SK-N-MC (cell line): ENCODE measurements around the gene SPN.
"Not testable (repeated sequence)": the region's sequence is repeated elsewhere in the genome, so short reads cannot be mapped to it uniquely, and the experiment has no call there.

Source experiments
- DNase-seq: peaks from one replicate; pipeline ENCODE4 v3.0.0-alpha.2; 2011; ENCODE audit warnings: low read depth, low spot score
- H3K27ac ChIP-seq: fragments of 200-600 bp; sonication (generic); 2 replicates; pipeline ENCODE4 v1.5.1; 2016; ENCODE audit warnings: mixed run types
- H3K36me3 ChIP-seq: fragments of 200-600 bp; sonication (generic); 2 replicates; pipeline ENCODE4 v1.6.1; 2017; ENCODE audit warnings: antibody characterized with exemption, low read length, mixed read lengths; ENCODE audit not compliant: insufficient read depth
- H3K4me3 ChIP-seq: fragments of 200-600 bp; sonication (generic); 2 replicates; pipeline ENCODE4 v1.5.1; 2016
- H3K9ac ChIP-seq: fragments of 200-600 bp; sonication (generic); 2 replicates; pipeline ENCODE4 v1.8.0; 2017; ENCODE audit warnings: mixed run types, mixed read lengths; ENCODE audit not compliant: insufficient read length
- H3K9me3 ChIP-seq: fragments of 200-600 bp; sonication (generic); 2 replicates; pipeline ENCODE4 v1.6.1; 2017; ENCODE audit warnings: low read depth, mild to moderate bottlenecking, antibody characterized with exemption, low read length, moderate library complexity, mixed read lengths
- EZH2 ChIP-seq: fragments of 200-600 bp; sonication (generic); IDR thresholded peaks from one replicate; pipeline ENCODE4 v1.6.1; 2017; ENCODE audit warnings: antibody characterized with exemption
- FOXP2 ChIP-seq: optimal IDR thresholded peaks from 2 replicates; pipeline ENCODE3; 2011; ENCODE audit warnings: mild to moderate bottlenecking, moderate library complexity; ENCODE audit not compliant: insufficient read depth; ENCODE audit errors: extremely low read length, control extremely low read depth
- POLR2AphosphoS5 ChIP-seq: IDR thresholded peaks from 2 replicates; pipeline ENCODE4 v1.6.1; 2012; ENCODE audit warnings: mild to moderate bottlenecking, low read depth, low read length, borderline replicate concordance

SPN gene

DNA sequence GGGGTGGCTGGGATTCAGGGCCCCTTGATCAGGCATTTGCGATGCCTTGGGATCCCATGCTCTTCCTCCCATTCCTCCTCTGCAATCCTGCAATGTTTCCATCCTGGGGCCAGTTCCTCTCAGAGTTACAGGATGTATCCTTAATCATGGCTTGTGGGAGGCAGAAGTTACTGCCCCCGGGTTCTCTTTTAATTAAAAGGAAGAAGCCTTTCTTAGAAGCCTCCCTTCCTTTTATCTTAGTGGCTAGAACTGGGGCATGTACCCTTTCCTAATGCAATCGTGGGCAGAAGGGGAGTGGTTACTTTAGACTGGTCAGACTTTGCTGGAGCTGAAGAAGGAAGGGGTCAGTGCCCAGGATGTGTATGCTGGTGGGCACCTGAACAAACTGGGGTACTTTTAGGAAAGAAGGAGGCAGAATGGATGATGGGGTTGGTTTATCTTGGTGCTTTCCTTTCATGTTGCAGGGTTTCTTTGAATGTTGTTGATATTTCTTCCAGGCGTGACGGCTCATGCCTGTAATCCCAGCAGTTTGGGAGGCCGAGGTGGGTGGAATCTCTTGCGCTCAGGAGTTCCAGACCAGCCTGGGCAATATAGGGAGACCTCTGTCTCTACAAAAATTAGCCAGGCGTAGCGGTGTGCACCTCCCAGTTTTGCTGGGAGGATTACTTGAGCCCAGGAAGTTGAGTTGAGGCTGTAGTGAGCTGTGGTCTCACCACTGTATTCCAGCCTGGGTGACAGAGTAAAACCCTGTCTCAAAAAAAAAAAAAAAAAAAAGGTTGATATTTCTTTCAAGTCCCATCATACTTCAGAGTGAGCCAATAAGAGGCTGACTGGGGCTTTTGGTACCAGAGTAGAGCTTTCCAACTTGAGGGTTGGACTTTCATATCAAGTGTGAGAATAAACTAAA is 13.2 kb upstream of the SPN start:
- H3K27ac ChIP-seq = no peak overlapping the region
- no peaks in the 10 kb centered on the region for H3K9me3 ChIP-seq
- H3K9ac ChIP-seq = no peak overlapping the region
- no peaks in the 10 kb centered on the region for H3K36me3 ChIP-seq
- no peak overlapping the region for H3K4me3 ChIP-seq
- TF ChIP-seq FOXP2 (no peak), EZH2 (no peak), POLR2AphosphoS5 (no peak)
- DNase-seq = no peak

DNA sequence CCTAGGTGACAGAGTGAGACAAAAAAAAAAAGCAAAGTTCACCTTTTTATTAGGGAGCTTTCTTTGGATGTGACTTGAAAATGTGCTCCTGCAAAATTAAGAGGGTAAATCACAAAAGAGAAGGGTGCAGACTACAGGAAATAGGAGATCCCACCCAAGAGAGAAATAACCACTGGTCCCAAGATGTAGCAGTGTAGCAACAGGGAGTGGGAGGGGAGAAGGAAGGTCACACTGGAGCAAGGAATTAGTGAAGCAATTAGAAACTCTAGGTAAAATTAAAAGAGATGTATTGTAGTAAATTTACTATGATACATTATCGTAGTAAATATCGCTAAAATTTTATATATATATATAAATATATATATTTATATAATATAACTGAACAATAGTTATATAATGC is 12.3 kb upstream of the SPN start:
- no peaks in the 10 kb centered on the region for H3K36me3 ChIP-seq
- H3K27ac ChIP-seq = no peak overlapping the region
- no peak for DNase-seq
- no peak overlapping the region for H3K9ac ChIP-seq
- no peak for TF ChIP-seq POLR2AphosphoS5
- TF ChIP-seq FOXP2 = no peak
- no peak for TF ChIP-seq EZH2
- H3K4me3 ChIP-seq = no peak overlapping the region
- no peaks in the 10 kb centered on the region for H3K9me3 ChIP-seq

DNA sequence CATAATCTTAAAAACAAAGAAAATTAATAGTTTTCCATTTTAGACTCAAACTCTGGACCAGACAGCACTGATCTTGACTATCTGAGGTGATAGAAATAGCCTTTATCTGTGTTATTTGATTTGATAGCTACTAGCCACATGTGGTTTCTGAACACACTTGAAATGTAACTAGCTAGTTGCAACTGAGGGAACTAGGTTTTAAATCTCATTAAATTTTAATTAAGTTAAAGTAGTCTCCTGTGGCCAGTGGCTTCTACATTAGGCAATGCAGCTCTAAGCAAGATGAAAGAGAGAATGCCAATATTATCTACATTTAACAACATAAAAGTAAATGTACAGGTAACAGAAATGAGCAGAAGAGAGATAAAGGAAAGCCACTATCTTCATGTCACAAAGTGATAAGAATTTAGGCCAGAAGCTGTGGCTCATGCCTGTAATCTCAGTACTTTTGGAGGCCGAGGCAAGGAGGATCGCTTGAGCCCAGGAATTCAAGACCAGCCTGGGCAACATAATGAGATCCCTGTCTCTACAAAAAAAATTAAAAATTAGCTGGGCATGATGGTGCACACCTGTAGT is 11.2 kb upstream of the SPN start:
- Histone ChIP-seq H3K27ac (no peak overlapping the region), H3K9me3 (no peaks in the 10 kb centered on the region), H3K36me3 (no peaks in the 10 kb centered on the region), H3K9ac (no peak overlapping the region), H3K4me3 (no peak overlapping the region)
- DNase-seq = no peak
- TF ChIP-seq FOXP2 (no peak), EZH2 (no peak), POLR2AphosphoS5 (no peak)

DNA sequence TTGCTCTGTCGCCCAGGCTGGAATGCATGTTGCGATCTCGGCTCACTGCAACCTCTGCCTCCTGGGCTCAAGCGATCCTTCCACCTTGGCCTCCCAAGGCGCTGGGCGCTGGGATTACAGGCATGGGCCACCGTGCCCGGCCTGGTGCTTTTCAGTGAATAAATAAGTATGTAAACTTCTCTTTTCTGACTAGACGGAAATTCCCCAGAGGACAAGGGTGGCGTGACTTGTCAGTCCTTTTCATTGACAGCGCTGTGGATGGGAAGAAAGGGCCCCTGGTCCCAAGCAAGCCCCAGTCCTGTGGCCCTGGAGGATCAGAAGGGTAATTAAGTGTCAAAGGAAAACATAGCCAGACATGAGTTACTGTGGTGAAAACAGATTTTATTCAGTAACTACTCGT is 9.6 kb upstream of the SPN start:
- H3K4me3 ChIP-seq = no peak overlapping the region
- no peak overlapping the region for H3K9ac ChIP-seq
- H3K27ac ChIP-seq = no peak overlapping the region
- TF ChIP-seq FOXP2 (no peak), POLR2AphosphoS5 (no peak), EZH2 (no peak)
- H3K36me3 ChIP-seq = no peaks in the 10 kb centered on the region
- no peaks in the 10 kb centered on the region for H3K9me3 ChIP-seq
- no peak for DNase-seq

DNA sequence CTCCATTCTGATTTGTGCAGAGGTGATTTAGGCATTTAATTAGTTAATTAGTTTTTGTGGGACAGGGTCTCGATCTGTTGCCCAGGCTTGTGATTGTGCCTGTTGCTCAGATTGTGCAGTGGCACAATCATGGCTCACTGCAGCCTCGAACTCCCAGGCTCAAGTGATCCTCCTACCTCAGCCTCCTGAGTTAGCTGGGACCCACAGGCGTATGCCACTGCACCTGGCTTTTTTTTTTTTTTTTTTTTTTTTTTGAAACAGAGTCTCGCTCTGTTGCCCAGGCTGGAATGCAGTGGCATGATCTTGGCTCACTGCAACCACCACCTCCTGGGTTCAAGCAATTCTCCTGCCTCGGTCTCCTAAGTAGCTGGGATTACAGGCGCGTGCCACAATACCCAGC is 9.2 kb upstream of the SPN start:
- not testable (repeated sequence) for H3K9ac ChIP-seq, H3K27ac ChIP-seq, DNase-seq, H3K36me3 ChIP-seq, H3K9me3 ChIP-seq, H3K4me3 ChIP-seq

DNA sequence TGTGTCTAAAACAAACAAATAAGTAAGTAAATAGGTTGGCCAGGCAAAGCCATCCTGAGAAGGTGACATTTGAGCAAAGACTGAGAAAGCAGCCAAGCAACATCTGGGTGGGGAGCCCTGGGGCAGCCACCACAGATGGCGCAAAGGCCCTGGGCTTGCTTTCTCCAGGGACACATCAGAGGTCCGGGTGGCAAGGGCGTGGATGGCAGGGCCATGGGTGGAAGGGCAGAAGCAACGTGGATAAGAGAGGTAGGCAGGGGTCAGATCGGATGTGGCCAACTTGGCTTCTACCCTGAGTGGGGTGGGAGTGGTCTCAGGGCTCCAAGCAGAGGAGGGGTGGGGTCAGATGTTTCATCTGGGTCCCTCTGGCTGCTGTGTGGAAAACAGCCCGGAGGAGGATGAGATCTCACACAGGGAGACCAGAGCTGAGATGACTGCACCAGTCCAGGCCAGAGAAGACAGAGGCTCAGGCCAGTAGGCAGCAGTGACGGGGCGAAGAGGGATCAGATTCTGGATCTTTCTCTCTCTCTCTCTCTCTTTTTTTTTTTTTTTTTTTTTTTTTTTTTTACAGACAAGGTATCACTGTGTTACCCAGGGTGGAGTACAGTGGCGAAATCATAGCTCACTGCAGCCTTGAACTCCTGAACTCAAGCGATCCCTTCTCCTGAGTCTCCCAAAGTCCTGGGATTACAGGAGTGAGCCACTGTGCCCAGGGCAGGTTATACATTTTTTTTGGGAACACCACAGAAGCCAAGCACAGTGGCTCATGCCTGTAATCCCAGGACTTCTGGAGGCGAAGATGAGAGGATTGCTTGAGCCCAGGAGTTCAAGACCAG is 6.1 kb upstream of the SPN start:
- H3K27ac ChIP-seq = no peak overlapping the region
- no peak for TF ChIP-seq POLR2AphosphoS5
- TF ChIP-seq EZH2 = no peak
- TF ChIP-seq FOXP2 = no peak
- H3K36me3 ChIP-seq = no peaks in the 10 kb centered on the region
- H3K9me3 ChIP-seq = no peaks in the 10 kb centered on the region
- no peak overlapping the region for H3K4me3 ChIP-seq
- H3K9ac ChIP-seq = no peak overlapping the region
- no peak for DNase-seq

DNA sequence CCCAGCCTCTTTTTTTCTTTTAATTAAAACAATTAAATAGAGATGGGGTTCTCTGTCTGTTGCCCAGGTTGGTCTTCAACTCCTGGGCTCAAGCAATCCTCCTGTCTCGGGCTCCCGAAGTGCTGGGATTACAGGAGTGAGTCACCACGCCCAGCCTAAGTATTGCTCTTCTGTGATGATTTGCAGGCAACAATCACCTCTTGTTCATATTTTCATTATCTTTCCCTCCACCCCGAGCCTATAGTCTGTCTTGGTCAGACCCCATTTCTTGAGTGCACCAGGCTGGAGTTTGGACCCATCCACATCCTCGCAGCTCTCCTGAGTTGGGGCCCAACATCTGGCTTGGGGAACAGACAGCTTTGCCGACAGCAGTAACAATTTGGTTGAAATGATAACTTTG is 4.3 kb upstream of the SPN start:
- Histone ChIP-seq H3K27ac (no peak overlapping the region), H3K9ac (no peak overlapping the region), H3K36me3 (no peaks in the 10 kb centered on the region), H3K4me3 (no peak overlapping the region), H3K9me3 (no peaks in the 10 kb centered on the region)
- no peak for TF ChIP-seq FOXP2
- TF ChIP-seq EZH2 = no peak
- TF ChIP-seq POLR2AphosphoS5 = no peak
- DNase-seq = no peak

DNA sequence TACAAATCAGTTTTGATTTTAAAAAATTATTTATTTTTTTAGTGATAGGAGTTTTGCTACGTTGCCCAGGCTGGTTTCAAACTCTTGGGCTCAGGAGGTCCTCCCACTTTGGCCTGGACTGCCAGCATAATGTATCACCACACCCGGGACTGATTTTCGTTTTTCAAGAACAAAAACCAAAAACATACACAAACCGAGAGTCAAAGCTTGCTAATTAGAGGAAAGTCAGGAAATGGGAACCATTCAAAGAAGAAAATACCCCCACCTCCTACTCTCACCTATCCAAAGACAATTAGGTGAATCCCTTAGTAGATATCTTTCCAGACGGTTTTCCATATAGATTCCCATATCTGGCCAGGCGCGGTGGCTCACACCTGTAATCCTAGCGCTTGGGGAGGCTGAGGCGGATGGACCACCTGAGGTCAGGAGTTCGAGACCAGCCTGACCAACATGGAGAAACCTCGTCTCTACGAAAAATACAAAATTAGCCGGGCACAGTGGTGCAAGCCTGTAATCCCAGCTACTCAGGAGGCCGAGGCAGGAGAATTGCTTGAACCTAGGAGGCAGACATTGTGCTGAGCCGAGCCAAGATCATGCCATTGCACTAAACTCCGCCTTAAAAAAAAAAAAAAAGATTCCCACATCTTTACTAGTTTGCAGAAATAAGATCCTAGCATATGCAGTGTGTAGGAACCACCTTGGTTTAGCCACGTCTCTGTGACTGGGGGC is 883 bp upstream of the SPN start:
- TF ChIP-seq POLR2AphosphoS5 (no peak), EZH2 (no peak), FOXP2 (no peak)
- H3K9me3 ChIP-seq = no peaks in the 10 kb centered on the region
- H3K9ac ChIP-seq = no peak overlapping the region
- DNase-seq = no peak
- no peak overlapping the region for H3K4me3 ChIP-seq
- no peak overlapping the region for H3K27ac ChIP-seq
- no peaks in the 10 kb centered on the region for H3K36me3 ChIP-seq
